Measurements from ENCODE around the gene CD27.
A peak's percentile ranks its signal among the peaks of the same experiment; 100 is the strongest.

Gene CD27

GRCh38 chr12:6434205-6435140, 10.3 kb upstream of the CD27 start:
- DNase-seq, result no peak

- DNase-seq, result no peak
Observed at GRCh38 chr12:6435961-6436715, 8.6 kb upstream of the CD27 start.

DNA sequence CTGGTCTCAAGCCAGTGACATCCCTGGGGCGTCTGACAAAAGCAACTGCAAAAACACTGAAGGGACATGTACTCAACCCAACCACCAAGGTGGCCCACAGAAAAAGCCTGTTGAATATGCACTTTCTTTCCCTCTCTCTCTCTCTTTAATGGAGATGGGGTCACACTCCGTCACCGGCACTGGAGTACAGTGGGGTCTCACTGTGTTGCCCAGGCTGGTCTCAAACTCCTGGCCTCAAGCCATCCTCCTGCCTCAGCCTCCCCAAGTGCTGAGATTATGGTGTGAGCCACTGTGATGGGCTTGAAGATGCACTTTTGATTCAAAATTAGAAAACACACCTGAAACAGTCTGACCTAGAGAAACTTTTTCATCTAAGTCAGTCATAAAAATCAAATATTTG, 7.2 kb upstream of the CD27 start:
- DNase-seq, result no peak

GRCh38 chr12:6438345-6438744, 6.4 kb upstream of the CD27 start:
- no peak for DNase-seq

- DNase-seq, result no peak
Observed at GRCh38 chr12:6440391-6440790, 4.4 kb upstream of the CD27 start.

DNA sequence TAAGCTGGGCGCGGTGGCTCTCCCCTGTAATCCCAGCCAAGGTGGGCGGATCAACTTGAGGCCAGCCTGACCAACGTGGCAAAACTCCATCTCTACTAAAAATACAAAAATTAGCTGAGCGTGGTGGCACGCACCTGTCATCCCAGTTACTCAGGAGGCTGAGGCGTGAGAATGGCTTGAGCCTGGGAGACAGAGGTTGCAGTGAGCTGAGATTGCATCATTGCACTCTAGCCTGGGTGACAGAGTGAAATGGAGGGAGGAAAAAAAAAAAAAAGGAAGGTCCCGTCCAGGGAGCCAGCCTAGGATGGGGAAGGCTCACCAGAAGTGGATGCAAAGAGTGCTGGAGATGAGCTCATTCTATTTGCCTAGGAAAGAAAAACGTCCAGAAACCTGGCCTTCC, 1.9 kb upstream of the CD27 start:
- no peak for DNase-seq

DNA sequence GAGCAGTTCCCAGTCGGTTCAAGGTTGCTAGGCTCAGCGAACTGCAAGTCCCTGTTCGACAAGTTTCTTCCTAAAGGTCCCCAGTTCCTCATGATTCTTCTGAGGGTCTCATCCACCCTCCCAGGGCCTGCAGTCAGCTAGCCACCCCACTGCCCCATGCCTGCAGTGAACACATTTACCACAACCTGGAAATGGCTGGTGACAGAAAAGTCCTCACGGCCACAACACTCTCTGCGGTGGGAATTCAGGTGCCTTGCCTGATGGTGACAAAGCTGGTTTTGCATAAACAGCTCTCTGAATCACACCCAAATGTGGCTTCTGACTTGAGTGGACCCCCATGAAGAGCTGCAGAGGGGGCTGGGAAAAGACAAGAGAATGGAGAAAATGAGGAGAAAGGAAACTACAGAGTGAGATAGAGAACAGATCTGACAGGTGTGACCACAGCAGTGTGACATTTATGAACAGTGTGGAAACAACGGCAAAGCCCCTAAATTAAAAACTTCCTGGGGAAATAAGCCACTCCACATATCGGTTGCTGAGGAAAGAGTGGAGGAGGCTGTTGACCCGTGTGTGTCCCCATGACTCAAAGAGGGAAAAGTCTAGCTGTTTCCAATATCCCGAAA, 1.3 kb upstream of the CD27 start:
- no peak for DNase-seq

DNA sequence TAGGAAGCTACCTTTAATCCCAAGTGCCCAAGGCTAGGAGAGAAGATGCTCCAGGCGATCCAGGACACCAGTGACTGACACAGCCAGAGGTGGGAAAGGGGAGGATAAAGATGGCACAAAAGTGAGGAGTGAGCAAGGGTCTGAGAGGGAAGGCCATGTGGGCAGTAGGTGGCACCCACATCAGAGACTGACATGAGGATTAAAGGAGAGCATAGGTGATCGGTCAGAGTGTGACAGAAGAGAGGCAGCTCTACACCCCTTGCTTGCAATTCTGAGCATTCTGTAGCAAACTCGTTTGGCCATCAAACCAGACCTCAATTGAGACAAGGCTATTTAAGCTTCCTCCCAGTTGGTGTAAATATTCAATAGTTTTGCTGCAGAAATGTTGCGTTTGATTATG, 724 bp upstream of the CD27 start:
- DNase-seq, result no peak

DNA sequence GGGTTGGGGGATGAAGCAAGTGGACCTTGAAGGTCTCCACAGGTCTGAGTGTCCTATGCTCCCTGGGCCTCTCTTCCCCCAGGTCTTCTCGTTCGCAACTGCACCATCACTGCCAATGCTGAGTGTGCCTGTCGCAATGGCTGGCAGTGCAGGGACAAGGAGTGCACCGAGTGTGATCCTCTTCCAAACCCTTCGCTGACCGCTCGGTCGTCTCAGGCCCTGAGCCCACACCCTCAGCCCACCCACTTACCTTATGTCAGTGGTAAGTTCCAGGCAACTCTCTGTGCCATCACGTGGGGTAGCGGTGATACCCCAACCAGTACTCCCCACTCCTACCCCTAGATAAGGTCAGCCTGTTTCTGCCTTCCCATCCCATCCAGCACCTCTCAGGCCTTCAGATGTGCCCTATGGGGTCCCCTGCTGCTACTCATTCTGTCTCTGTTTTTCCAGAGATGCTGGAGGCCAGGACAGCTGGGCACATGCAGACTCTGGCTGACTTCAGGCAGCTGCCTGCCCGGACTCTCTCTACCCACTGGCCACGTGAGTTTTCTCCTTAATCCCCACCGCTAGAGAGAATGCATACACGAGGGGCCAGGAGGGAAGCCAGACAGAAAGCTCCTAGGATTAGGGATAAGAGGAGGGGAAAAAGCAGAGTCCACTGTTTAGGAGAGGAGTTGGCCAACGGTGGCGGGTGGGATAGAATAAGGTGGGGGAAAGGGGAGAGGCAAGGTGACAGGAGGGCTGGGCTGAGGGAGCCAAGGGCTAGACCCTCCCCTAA, 5.5 kb downstream of the CD27 start:
- DNase-seq, result no peak

DNA sequence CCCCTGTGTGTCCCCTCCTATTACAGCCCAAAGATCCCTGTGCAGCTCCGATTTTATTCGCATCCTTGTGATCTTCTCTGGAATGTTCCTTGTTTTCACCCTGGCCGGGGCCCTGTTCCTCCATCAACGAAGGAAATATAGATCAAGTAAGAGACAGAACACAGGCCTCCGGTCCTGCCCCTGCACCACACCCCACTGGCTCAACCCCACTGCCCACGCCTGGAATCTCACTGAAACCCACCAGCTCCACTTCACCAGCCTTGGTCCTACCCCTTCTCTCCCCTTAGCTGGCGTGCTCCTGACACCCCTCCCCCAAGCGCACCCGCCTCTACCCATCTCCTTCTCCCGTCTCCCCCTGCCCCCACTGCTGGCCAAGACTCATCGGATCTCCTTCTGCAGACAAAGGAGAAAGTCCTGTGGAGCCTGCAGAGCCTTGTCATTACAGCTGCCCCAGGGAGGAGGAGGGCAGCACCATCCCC, 6.2 kb downstream of the CD27 start:
- no peak for DNase-seq

DNA sequence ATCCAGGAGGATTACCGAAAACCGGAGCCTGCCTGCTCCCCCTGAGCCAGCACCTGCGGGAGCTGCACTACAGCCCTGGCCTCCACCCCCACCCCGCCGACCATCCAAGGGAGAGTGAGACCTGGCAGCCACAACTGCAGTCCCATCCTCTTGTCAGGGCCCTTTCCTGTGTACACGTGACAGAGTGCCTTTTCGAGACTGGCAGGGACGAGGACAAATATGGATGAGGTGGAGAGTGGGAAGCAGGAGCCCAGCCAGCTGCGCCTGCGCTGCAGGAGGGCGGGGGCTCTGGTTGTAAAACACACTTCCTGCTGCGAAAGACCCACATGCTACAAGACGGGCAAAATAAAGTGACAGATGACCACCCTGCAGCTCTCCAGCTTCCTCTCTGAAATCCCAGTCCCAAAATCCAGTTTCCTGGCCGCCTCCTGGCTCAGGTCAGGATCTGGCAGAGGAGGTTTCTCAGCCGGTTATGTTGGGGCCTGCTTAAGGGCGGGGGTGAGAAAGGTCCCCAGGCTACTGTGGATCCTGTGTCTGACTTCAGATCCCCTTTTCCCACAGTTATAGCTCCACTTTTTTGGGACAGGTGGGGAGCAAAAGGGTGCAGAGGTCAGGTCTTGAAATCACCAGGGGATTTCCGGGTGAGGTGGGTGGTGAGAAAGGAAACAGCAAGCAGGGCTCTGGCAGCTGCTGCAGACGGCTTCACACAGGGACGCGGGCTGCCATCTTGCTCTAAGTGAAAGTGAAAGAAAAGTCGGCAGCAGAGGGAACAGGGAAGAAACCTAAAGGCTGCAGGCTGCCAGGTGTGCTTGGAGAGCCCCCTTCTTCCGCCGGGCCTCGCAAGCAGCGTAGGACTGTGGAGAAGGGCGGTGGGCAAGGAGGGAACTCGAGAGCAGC, 6.8 kb downstream of the CD27 start, which contains the start of gene TAPBPL:
Gene TAPBPL (plus strand): TSS at position 695 of the 897 bp plus-strand sequence. CDS start 207 bp downstream, outside the sequence.
- peak; percentile 70 to 75 for DNase-seq

DNA sequence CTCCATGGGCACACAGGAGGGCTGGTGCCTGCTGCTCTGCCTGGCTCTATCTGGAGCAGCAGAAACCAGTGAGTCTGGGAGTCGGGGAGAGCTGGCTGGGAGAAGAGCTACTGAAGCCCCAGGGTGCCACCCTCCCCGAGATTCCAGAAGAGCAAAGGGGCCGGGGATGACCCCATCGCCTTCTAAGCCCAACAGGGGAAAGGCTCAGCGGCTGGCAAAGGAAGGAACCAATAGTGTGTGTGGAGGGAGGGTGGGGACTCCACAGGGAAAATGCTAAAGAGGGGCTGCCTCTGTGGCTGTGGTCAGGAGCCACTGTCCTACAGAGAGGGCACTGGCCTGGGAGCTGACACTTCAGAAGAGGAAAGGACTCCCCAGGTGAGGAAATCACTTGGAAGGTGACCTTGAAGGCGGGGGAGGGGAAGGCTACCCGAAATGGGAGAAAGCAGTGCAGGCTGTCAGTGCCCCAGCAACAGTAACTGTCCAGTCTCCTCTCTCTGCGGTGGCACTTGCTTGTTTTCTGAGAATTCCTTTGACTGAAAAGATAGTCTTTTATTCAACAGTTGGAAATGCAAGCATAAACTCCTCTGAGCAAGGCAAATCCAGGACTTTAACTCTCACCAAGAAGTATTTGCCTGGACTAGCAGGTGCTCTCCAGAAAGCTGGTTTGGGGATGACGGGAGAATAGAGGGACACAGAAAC, 7.6 kb downstream of the CD27 start:
- DNase-seq, result no peak

GRCh38 chr12:6452944-6453630, 8.3 kb downstream of the CD27 start:
- no peak for DNase-seq

- DNase-seq, result no peak
Observed at GRCh38 chr12:6457220-6457945, 12.6 kb downstream of the CD27 start.

- DNase-seq, result no peak
Observed at GRCh38 chr12:6458281-6459003, 13.7 kb downstream of the CD27 start.

DNA sequence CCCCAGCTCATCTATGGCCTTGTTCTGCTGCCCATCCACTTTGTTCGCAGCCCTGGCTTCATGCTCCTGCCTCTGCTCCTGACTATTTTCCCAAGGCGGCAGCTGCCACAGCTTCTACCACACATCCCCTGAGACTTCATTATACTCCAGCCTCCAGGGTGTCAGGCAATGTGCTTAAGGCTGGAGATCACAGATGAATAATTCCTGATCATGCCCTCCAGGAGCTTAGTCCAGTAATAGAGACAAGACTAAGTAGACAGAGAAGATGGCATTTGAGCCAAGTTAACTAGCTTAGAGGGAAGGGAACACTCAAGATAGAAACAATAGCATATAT, 14.2 kb downstream of the CD27 start:
- DNase-seq, result no peak

DNA sequence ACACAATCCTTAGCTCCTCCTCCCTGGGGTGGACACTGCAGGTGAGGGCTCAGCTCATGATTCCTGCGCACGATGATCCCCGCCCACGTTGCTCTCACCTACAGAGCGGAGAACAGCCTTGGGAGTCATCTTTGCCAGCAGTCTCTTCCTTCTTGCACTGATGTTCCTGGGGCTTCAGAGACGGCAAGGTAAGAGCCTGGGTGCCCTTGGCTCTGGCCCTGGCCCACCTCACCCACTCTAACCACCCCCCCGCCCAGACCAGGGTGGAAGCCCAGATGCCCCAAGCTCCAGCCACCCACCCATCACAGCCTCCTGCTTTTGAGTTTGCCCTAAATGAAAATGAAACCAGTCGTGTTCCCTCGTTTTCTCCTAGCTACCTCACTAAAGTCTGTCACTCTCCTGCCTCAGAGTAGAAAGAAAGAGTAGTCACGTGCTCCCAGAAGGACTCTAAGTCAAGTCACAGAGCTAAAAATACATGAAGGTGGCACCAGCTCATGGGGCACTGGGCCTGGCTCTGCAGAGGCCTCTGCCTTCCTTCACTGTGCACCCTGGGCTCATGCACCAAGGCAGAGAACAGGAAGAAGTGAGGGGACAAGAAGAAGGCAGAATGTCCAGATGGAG, 16.1 kb downstream of the CD27 start:
- DNase-seq, result peak in 1 of 2 experiments; percentile 41

Measured in activated CD4-positive, alpha-beta T cell treated with anti-CD3 and anti-CD28 coated beads, Interleukin-2, amount 50 U/mL, for 4 hours (primary cell).